ENCODE results near the gene BORCS5. TPM values are rescaled to one million over a fixed set of nuclear protein-coding genes. Genes with fewer than 3 reads are reported as not detected.

The BORCS5 gene
- total and polyA plus RNA-seq, 2 of the 8 experiments (the other 6 are each of a cell fraction or from before 2014, with no cell fraction given) = 8.3 to 17.4 TPM

- TF ChIP-seq CTBP2 (IDR thresholded peaks at IDR 0.05; ENCODE audit: borderline replicate concordance, insufficient read depth, insufficient read length, low read length) = no peak
These were observed 8.0 kb downstream of the BORCS5 start (continued) for GRCh38 chr12:12364787-12365445.
